ENCODE data around the gene MMP23B. TPM values are rescaled to one million over a fixed set of nuclear protein-coding genes. Genes with fewer than 3 reads are reported as not detected.
"Not testable (repeated sequence)": the region's sequence is repeated elsewhere in the genome, so short reads cannot be mapped to it uniquely, and the experiment has no call there.

Gene MMP23B
- total RNA-seq, 1 donor from 2014 or later, result 60.2 TPM

DNA sequence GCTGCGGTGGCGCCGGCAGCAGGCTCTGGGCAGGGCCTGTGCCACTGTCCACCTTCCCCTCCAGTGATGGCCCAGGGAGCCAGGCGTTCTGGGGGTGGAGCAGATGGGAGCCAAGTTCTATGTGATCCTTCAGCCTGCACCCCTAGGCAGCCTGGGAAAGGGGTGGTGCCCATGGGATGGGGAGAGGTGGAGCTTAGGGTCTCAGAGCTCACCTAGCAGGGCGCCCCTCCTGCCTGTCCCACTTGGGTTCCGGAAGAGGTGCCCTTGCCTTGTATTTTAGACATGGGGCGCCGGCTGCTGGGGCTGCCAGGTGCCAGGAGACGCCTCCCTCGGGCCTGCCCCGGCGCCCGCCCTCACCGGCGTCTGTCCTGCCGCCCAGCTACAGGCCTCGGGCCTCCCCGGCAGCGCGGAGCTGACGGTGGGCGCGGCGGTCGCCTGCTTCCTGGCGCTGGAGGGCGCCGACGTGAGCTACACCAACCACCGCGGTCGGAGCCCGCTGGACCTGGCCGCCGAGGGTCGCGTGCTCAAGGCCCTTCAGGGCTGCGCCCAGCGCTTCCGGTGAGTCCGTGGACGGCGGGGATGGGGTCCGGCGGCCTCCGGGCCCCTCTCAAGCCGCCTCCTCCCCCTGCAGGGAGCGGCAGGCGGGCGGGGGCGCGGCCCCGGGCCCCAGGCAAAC lies 3.1 kb upstream of the MMP23B start:
- no peak for DNase-seq (ENCODE audit: low spot score)
- intact Hi-C loops (cut with DNase I), result no loop called here

DNA sequence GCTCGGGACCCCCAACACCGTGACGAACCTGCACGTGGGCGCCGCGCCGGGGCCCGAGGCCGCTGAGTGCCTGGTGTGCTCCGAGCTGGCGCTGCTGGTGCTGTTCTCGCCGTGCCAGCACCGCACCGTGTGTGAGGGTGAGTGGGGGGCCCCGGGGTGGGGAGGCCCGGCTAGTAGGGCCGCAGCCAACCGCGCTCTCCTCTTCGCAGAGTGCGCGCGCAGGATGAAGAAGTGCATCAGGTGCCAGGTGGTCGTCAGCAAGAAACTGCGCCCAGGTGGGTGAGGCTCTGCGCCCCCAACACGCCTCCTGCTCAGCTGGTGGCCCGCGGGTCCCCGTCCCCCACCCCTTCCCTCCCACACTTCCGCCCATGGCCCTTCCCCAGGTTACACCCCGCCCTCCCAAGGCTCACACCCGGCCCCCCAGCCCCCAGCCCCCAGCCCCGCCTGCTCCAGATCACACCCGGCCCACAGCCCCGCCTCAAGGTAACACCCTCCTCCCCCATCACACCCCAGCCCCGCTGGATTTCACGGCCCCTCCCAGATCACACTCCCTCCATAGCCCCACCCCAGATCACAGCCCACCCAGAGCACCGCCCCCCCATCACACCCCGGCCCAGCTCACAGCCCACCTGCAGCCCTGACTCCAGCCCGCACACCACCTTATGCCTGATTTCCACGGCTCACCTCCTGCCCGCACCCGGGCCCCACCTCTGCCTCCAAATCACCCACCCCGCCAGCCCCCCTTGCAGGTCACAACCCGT lies 2.4 kb upstream of the MMP23B start:
- intact Hi-C loops (cut with DNase I), result no loop called here
- DNase-seq (ENCODE audit: low spot score), result peak; percentile 75

DNA sequence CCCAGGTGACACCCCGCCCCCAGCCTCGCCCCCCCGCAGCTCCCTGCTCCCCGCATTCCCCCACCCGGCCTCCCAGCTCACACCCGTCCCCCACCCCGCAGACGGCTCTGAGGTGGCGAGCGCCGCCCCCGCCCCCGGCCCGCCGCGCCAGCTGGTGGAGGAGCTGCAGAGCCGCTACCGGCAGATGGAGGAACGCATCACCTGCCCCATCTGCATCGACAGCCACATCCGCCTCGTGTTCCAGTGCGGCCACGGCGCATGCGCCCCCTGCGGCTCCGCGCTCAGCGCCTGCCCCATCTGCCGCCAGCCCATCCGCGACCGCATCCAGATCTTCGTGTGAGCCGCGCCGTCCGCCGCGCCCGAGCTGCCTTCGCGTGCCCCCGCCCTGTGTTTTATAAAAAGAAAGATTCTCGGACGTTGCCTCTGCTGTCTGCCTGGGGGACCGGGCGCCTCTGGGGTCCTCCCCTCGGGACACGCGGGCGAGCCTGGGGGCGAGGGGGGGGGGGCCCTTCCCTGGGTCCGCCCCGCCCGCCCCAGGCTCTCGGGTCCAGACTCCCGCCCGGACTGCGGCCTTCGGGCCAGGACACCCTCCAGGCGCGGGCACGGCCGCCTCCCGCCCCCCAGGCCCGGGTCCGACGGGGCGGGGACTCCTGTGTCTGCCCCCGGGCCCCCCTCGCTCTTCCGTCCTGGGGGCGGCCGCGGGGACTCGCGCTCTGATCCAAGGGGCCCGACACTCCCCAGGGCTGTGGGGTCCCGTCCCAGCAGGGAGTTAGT lies 1.6 kb upstream of the MMP23B start:
- intact Hi-C loops (cut with DNase I), result no loop called here
- DNase-seq (ENCODE audit: low spot score), result peak; percentile 78

GRCh38 chr1:1630965-1631781 lies 800 bp upstream of the MMP23B start:
- peak; percentile 82 for DNase-seq (ENCODE audit: low spot score)
- intact Hi-C loops (cut with DNase I), result no loop called here

DNA sequence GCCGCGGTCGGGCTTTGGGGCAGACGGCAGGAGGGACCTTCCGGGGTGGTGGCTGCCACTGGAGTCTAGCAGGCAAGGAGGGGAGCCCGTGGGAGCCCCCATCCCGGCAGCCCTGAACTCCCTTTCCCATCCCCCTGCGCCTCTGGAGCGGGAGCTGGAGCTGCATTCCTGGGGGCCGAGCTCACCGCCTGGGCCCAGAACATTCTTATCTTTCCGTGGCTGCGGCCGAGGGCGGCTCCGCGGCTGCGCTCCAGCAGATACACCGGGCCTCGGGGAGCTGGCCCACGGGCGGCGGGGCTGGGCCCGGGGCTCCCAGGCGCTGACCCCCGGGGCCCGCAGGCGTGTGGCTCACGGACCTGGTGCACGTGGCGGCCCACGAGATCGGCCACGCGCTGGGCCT lies 1.4 kb downstream of the MMP23B start:
- DNase-seq (ENCODE audit: low spot score); intact Hi-C loops (cut with DNase I): not testable (repeated sequence)

GRCh38 chr1:1634613-1635012 lies 2.6 kb downstream of the MMP23B start:
- peak; percentile 19 for DNase-seq (ENCODE audit: low spot score)
- intact Hi-C loops (cut with DNase I), result not testable (repeated sequence)

GRCh38 chr1:1636621-1637478 lies 4.9 kb downstream of the MMP23B start:
- peak; percentile 68 for DNase-seq (ENCODE audit: low spot score)
- intact Hi-C loops (cut with DNase I), result not testable (repeated sequence)

GRCh38 chr1:1637479-1637875 lies 5.5 kb downstream of the MMP23B start:
- peak; percentile 22 for DNase-seq (ENCODE audit: low spot score)
- intact Hi-C loops (cut with DNase I), result not testable (repeated sequence)

DNA sequence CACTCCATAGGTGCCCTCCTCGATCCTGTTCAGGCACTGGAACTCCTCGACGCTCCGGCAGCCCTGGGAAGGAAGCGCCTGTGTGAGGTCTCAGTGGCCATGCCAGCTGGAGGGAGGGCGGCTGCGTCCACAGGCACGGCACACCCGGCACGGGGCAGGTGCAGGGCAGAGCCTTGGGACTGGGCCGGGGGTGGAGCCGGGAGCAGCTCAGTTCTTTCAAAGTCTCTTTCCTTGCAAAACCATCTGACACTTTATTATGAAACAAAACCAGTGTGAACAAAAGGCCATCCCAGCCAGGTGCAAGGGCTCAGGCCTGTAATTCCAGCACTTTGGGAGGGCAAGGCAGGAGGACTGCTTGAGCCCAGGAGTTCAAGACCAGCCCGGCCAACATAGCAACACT lies 6.6 kb downstream of the MMP23B start:
- DNase-seq (ENCODE audit: low spot score), result peak; percentile 63
- intact Hi-C loops (cut with DNase I), result not testable (repeated sequence)

GRCh38 chr1:1639368-1639767 lies 7.4 kb downstream of the MMP23B start:
- peak; percentile 33 for DNase-seq (ENCODE audit: low spot score)
- intact Hi-C loops (cut with DNase I), result not testable (repeated sequence)

DNA sequence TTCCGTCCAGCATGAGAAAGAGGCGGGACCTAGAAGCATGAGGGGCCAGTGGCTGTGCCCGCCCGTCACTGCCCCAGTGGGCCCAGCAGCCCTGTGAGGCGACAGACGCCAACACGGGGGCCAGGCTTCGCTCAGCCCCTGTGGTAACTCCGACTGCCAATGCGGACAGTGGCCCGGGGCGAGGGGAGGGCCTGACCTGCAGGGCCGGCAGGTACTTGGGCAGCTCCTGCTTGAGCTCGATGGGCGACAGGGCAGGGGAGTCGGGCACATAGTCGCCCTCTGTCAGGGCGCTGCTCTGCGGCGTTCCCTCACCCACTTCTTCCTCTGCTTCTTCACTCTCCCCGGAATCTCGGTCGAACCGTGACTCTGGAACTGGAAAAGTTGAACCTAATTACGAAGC lies 8.1 kb downstream of the MMP23B start:
- intact Hi-C loops (cut with DNase I), result not testable (repeated sequence)
- DNase-seq (ENCODE audit: low spot score), result peak; percentile 15

GRCh38 chr1:1640711-1641461 lies 8.9 kb downstream of the MMP23B start:
- DNase-seq (ENCODE audit: low spot score), result peak; percentile 26
- intact Hi-C loops (cut with DNase I), result not testable (repeated sequence)

- DNase-seq (ENCODE audit: low spot score); intact Hi-C loops (cut with DNase I): not testable (repeated sequence)
Measured at GRCh38 chr1:1646326-1646725, 14.4 kb downstream of the MMP23B start.

GRCh38 chr1:1647567-1648241 lies 15.7 kb downstream of the MMP23B start:
- intact Hi-C loops (cut with DNase I), result not testable (repeated sequence)
- DNase-seq (ENCODE audit: low spot score), result peak; percentile 67

GRCh38 chr1:1648265-1648664 lies 16.3 kb downstream of the MMP23B start:
- intact Hi-C loops (cut with DNase I), result not testable (repeated sequence)
- DNase-seq (ENCODE audit: low spot score), result peak; percentile 49

- intact Hi-C loops (cut with DNase I), result loop anchor here (10.0 kb wide), 1 partner anchor 84 kb away; the partner anchor contains the start of gene SSU72
- DNase-seq (ENCODE audit: low spot score), result peak; percentile 94
Measured at GRCh38 chr1:1658583-1659549, 26.9 kb downstream of the MMP23B start, which contains the start of gene CDK11B. TSS of gene CDK11B (minus strand) at chr1:1659004. CDS start at chr1:1657485, 1,519 bp downstream.
